Endothelial cell of umbilical vein (primary cell): ENCODE data around the gene PTX3. TPM values are rescaled to one million over a fixed set of nuclear protein-coding genes. Genes with fewer than 3 reads are reported as not detected.

Experiments
- BruUV-seq: library from RNA; stranded (reverse); fragments of 400-500 nt; replicated peaks from 2 replicates; lab custom pipeline; 2021; lab: Mats Ljungman, UMichigan
- CTCF ChIA-PET: fragments of 300-600, 350-600 bp; sonication (Branson Sonifier 250); formaldehyde crosslinking; loops from one replicate; lab custom pipeline; 2021; ENCODE audit warnings: antibody characterized with exemption, inconsistent platforms; lab: Charles Lee
- POLR2A ChIA-PET: fragments of 300-600, 350-600 bp; sonication (Branson Sonifier 250); formaldehyde crosslinking; loops from one replicate; lab custom pipeline; 2021; ENCODE audit warnings: antibody characterized with exemption, inconsistent platforms; lab: Charles Lee
- DNase-seq: peaks from one replicate; pipeline ENCODE4 v3.0.0-alpha.2; 2011; ENCODE audit warnings: low read depth, low spot score
- FAIRE-seq: peaks from 2 replicates; lab custom pipeline; 2011; peaks lifted over from hg19 to GRCh38; lab: Jason Lieb, UNC
- H2AFZ ChIP-seq: 2 replicates; pipeline ENCODE4 v1.6.0; 2012; ENCODE audit warnings: low read depth, low read length, control low read depth, inconsistent platforms
- H3K27ac ChIP-seq: 2 replicates; pipeline ENCODE4 v1.5.1; 2011; ENCODE audit warnings: low read depth, mild to moderate bottlenecking, control low read depth, low read length, moderate library complexity; ENCODE audit not compliant: insufficient read depth
- H3K27me3 ChIP-seq, 2 experiments: 2 replicates each; pipeline versions ENCODE4 v1.6.0 to v1.6.1; 2011; ENCODE audit warnings: low read length in 2 of 2, mixed read lengths in 1 of 2; ENCODE audit not compliant: control insufficient read depth in 2 of 2, insufficient read depth in 2 of 2
- H3K36me3 ChIP-seq, 2 experiments: 2 replicates in 1 of 2; 3 replicates in 1 of 2; pipeline ENCODE4 v1.5.1; 2011; ENCODE audit warnings: low read length in 2 of 2, mild to moderate bottlenecking in 1 of 2, moderate library complexity in 1 of 2; ENCODE audit not compliant: control insufficient read depth in 2 of 2, insufficient read depth in 2 of 2; ENCODE audit errors: extremely low read depth in 1 of 2
- H3K4me1 ChIP-seq: 3 replicates; pipeline ENCODE4 v1.5.1; 2011; ENCODE audit warnings: mild to moderate bottlenecking, low read length; ENCODE audit not compliant: control insufficient read depth, insufficient read depth; ENCODE audit errors: extremely low read depth
- H3K4me2 ChIP-seq: 2 replicates; pipeline ENCODE4 v1.6.1; 2011; ENCODE audit warnings: low read length, control low read depth, mixed read lengths; ENCODE audit not compliant: insufficient read depth
- H3K4me3 ChIP-seq, 3 experiments: fragments of 200-600 bp in 1 of 3; sonication (generic), shearing (Covaris generic) in 1 of 3; replicated peaks in 1 of 3; 2 replicates each; pipeline ENCODE4 v1.5.1; 2011 to 2016; ENCODE audit warnings: control low read depth in 3 of 3, low read length in 3 of 3, mild to moderate bottlenecking in 2 of 3, inconsistent platforms in 1 of 3, low read depth in 1 of 3, moderate library complexity in 1 of 3; ENCODE audit not compliant: insufficient read depth in 1 of 3
- H3K79me2 ChIP-seq: 2 replicates; pipeline ENCODE4 v1.6.0; 2012; ENCODE audit warnings: low read length, inconsistent platforms; ENCODE audit not compliant: control insufficient read depth, insufficient read depth
- H3K9ac ChIP-seq: replicated peaks from 2 replicates; pipeline ENCODE3; 2011; ENCODE audit warnings: low read length, control low read depth; ENCODE audit not compliant: insufficient read depth; ENCODE audit errors: extremely low read depth
- H3K9me1 ChIP-seq: replicated peaks from 3 replicates; pipeline ENCODE4 v1.6.0; 2011; ENCODE audit warnings: mild to moderate bottlenecking, low read length; ENCODE audit not compliant: control insufficient read depth, insufficient read depth; ENCODE audit errors: extremely low read depth
- H3K9me3 ChIP-seq: replicated peaks from 2 replicates; pipeline ENCODE4 v1.5.1; 2012; ENCODE audit warnings: low read length, inconsistent platforms; ENCODE audit not compliant: control insufficient read depth, insufficient read depth
- H4K20me1 ChIP-seq: replicated peaks from 2 replicates; pipeline ENCODE3; 2011; ENCODE audit warnings: mild to moderate bottlenecking, low read length; ENCODE audit not compliant: control insufficient read depth, insufficient read depth; ENCODE audit errors: extremely low read depth
- EZH2 ChIP-seq: IDR thresholded peaks from 2 replicates; pipeline ENCODE4 v1.6.1; 2012; ENCODE audit warnings: borderline replicate concordance, low read depth, mild to moderate bottlenecking, moderate library complexity, low read length, inconsistent platforms; ENCODE audit not compliant: severe bottlenecking
- FOS ChIP-seq: IDR thresholded peaks from 2 replicates; pipeline ENCODE4 v1.6.1; 2011; ENCODE audit warnings: mild to moderate bottlenecking, low read length, moderate library complexity, borderline replicate concordance; ENCODE audit not compliant: insufficient read depth
- GATA2 ChIP-seq: IDR thresholded peaks from 2 replicates; pipeline ENCODE4 v1.7.0; 2011; ENCODE audit warnings: low read depth, mild to moderate bottlenecking, moderate library complexity, mixed read lengths, low read length; ENCODE audit not compliant: insufficient read length, insufficient read depth
- JUN ChIP-seq: IDR thresholded peaks from 2 replicates; pipeline ENCODE4 v1.6.1; 2011; ENCODE audit warnings: borderline replicate concordance, low read depth; ENCODE audit not compliant: insufficient read length, insufficient read depth
- MYC ChIP-seq: IDR thresholded peaks from one replicate; pipeline ENCODE4 v1.6.1; 2011; ENCODE audit warnings: mild to moderate bottlenecking, low read depth, low read length
- POLR2A ChIP-seq: IDR thresholded peaks from 2 replicates; pipeline ENCODE4 v1.6.1; 2012; ENCODE audit warnings: low read depth, mild to moderate bottlenecking, control low read depth, low read length
- POLR2AphosphoS5 ChIP-seq: IDR thresholded peaks from 2 replicates; pipeline ENCODE4 v1.6.1; 2012; ENCODE audit warnings: low read depth, mild to moderate bottlenecking, control low read depth, low read length, moderate library complexity; ENCODE audit not compliant: insufficient read depth
- dilution Hi-C: fragments of 300-500 bp; cut with MboI; formaldehyde crosslinking; loops from one replicate; pipeline ENCODE4 v1.15.0; 2019; ENCODE audit warnings: low sequenced_read_pairs; ENCODE audit not compliant: extremely low pct_ligation_motif_present
- intact Hi-C: fragments of 100-400 bp; cut with micrococcal nuclease; formaldehyde crosslinking; loops from one replicate; pipeline ENCODE4 v1.10.0; 2022
- polyA plus RNA-seq, 4 experiments: library from polyadenylated mRNA; depleted of rRNA in 3 of 4; stranded (reverse) in 3 of 4; unstranded in 1 of 4; fragments of >200 nt; gene quantifications; 2 replicates each; pipeline versions ENCODE4 v1.2.1 to v1.2.3, GENCODE V29; 2011 to 2012; ENCODE audit warnings: missing spikeins in 1 of 4
- total RNA-seq: library from RNA; stranded (reverse); gene quantifications from 2 replicates; pipeline ENCODE4 v1.2.3, GENCODE V29; 2021
- TF ChIP-seq, protein P1 (sequence below): IDR thresholded peaks from 2 replicates; pipeline ENCODE4 v1.6.1; 2011; ENCODE audit not compliant: insufficient read depth, insufficient read length
- TF ChIP-seq, protein P2 (sequence below), 2 donors: IDR thresholded peaks; 1 replicate in 1 of 2; 2 replicates in 1 of 2; pipeline ENCODE4 v1.5.1; 2011; ENCODE audit warnings: low read length in 2 of 2, mild to moderate bottlenecking in 2 of 2, moderate library complexity in 2 of 2, control low read depth in 1 of 2, inconsistent platforms in 1 of 2, low read depth in 1 of 2; ENCODE audit not compliant: insufficient read depth in 1 of 2; ENCODE audit errors: extremely low read depth in 1 of 2

PTX3 gene
- total and polyA plus RNA-seq, 2 donors (not counting 3 experiments of a cell fraction or from before 2014, with no cell fraction given): 122 to 172 TPM

DNA sequence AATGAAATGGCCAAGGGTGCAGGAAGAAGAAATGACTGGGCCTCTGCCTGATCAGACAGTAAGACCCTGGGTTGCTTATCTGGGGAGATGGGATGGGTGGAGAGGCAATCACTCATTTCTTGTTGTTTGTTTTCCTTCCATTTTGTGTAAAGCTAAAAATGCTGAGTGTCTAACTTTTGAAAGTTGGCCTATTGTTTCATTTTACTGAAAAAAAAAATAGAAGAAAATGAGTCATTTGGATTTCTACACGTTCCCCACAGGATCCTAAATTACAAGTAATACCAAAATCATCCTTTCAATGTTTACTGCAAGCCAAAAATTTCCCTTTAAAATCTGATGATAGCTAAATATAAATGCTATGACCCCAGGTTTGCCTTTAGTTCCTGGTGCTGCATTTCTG, 30.6 kb downstream of the PTX3 start:
- Histone ChIP-seq H3K9me1 (no peaks in the 10 kb centered on the region), H3K4me2 (peak overlapping the region; percentile 32), H3K9ac (no peak overlapping the region), H4K20me1 (no peaks in the 10 kb centered on the region), H3K27me3 (no peaks in the 10 kb centered on the region), H3K9me3 (no peaks in the 10 kb centered on the region), H2AFZ (no peak overlapping the region), H3K27ac (peak overlapping the region; percentile 47), H3K79me2 (peaks cover 63% of the 10 kb centered on the region), H3K4me3 (no peak overlapping the region), H3K4me1 (peaks cover 24% of the 10 kb centered on the region), H3K36me3 (peaks cover 2 to 16% of the 10 kb centered on the region in 2 experiments)
- dilution Hi-C loops (no loop called here), intact Hi-C loops (no loop called here)
- TF ChIP-seq GATA2 (peak; percentile 82), POLR2AphosphoS5 (no peak), FOS (peak; percentile 65), POLR2A (no peak), MYC (no peak), JUN (peak; percentile 12), EZH2 (no peak)
- TF ChIP-seq, protein P1, sequence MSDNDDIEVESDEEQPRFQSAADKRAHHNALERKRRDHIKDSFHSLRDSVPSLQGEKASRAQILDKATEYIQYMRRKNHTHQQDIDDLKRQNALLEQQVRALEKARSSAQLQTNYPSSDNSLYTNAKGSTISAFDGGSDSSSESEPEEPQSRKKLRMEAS: no peak
- TF ChIP-seq, protein P2, sequence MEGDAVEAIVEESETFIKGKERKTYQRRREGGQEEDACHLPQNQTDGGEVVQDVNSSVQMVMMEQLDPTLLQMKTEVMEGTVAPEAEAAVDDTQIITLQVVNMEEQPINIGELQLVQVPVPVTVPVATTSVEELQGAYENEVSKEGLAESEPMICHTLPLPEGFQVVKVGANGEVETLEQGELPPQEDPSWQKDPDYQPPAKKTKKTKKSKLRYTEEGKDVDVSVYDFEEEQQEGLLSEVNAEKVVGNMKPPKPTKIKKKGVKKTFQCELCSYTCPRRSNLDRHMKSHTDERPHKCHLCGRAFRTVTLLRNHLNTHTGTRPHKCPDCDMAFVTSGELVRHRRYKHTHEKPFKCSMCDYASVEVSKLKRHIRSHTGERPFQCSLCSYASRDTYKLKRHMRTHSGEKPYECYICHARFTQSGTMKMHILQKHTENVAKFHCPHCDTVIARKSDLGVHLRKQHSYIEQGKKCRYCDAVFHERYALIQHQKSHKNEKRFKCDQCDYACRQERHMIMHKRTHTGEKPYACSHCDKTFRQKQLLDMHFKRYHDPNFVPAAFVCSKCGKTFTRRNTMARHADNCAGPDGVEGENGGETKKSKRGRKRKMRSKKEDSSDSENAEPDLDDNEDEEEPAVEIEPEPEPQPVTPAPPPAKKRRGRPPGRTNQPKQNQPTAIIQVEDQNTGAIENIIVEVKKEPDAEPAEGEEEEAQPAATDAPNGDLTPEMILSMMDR (IDR thresholded peaks at IDR 0.05; ENCODE audit: extremely low read depth in 1 of 2, insufficient read depth in 1 of 2, low read depth in 1 of 2, low read length in 2 of 2): no peak
- no TSS peak for BruUV-seq
- CTCF ChIA-PET: interaction anchor here (0.6 to 2.0 kb wide), 6 partner anchors 9 to 266 kb away, joined by 3 to 12 read pairs (median 4); no protein-coding TSS in a partner anchor
- POLR2A ChIA-PET: no interaction called here
- FAIRE-seq (peak; percentile 81), DNase-seq (peak; percentile 79)
